Body of pancreas (tissue), 4 donors: ENCODE data around the gene ATOH8.

Source experiments
- POLR2A ChIP-seq, 3 donors: fragments of 450-650 bp; IDR thresholded peaks; one replicate each; pipeline ENCODE4 v1.6.1; 2016; ENCODE audit warnings: antibody characterized with exemption in 3 of 3, mild to moderate bottlenecking in 2 of 3
- TF ChIP-seq, protein P1 (sequence below), 7 experiments: fragments of 450-650 bp in 4 of 7; fragments of 200-600 bp in 3 of 7; sonication (generic) in 3 of 7; IDR thresholded peaks; one replicate each; pipeline ENCODE4 v1.5.1; 2016 to 2019; ENCODE audit warnings: antibody characterized with exemption in 7 of 7

GRCh38 chr2:85785871-85786270, 32.1 kb downstream of the ATOH8 start:
- TF ChIP-seq, protein P1, sequence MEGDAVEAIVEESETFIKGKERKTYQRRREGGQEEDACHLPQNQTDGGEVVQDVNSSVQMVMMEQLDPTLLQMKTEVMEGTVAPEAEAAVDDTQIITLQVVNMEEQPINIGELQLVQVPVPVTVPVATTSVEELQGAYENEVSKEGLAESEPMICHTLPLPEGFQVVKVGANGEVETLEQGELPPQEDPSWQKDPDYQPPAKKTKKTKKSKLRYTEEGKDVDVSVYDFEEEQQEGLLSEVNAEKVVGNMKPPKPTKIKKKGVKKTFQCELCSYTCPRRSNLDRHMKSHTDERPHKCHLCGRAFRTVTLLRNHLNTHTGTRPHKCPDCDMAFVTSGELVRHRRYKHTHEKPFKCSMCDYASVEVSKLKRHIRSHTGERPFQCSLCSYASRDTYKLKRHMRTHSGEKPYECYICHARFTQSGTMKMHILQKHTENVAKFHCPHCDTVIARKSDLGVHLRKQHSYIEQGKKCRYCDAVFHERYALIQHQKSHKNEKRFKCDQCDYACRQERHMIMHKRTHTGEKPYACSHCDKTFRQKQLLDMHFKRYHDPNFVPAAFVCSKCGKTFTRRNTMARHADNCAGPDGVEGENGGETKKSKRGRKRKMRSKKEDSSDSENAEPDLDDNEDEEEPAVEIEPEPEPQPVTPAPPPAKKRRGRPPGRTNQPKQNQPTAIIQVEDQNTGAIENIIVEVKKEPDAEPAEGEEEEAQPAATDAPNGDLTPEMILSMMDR (IDR thresholded peaks at IDR 0.05) = no peak
- TF ChIP-seq POLR2A (IDR thresholded peaks at IDR 0.05) = no peak
